LHCN-M2 (cell line): ENCODE results near the gene TICAM1. TPM values are rescaled to one million over a fixed set of nuclear protein-coding genes. Genes with fewer than 3 reads are reported as not detected.
A peak's percentile ranks its signal among the peaks of the same experiment; 100 is the strongest.
"Not testable (repeated sequence)": the region's sequence is repeated elsewhere in the genome, so short reads cannot be mapped to it uniquely, and the experiment has no call there.

Experiments used
- DNase-seq: peaks from one replicate; pipeline ENCODE4 v3.0.0-alpha.2; 2012; ENCODE audit warnings: low read depth
- total RNA-seq: library from RNA; depleted of rRNA; stranded (reverse); fragments of >200 nt; gene quantifications from 2 replicates; pipeline ENCODE4 v1.2.3, GENCODE V29; 2014

The TICAM1 gene
- total RNA-seq, 1 experiment from 2014 or later: 3.5 TPM

- no peak for DNase-seq
Measured at GRCh38 chr19:4844348-4845179, 13.1 kb upstream of the TICAM1 start.

GRCh38 chr19:4843647-4843965 is 12.1 kb upstream of the TICAM1 start:
- no peak for DNase-seq

GRCh38 chr19:4839192-4839591 is 7.7 kb upstream of the TICAM1 start:
- no peak for DNase-seq

DNA sequence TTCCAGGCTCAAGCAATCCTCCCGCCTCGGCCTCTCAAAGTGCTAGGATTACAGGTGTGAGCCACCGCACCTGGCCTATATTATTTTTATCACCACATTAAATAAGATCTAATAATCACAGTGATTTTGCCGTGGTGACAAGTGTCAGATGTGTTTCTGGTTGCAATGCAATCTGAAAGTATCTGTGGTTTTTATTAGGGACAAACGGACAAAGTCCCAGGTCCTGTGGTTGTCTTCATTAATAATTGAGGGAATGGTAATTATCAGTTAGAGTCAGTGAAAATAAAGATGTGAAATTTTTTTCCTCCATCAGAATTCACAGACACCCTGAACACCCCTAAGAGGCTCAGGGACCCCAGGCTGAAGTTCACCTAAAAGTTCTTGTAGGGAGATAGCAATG is 1.3 kb upstream of the TICAM1 start:
- no peak for DNase-seq

- DNase-seq: not testable (repeated sequence)
Measured at GRCh38 chr19:4831979-4832340, 448 bp upstream of the TICAM1 start.

GRCh38 chr19:4830768-4831265 is 695 bp downstream of the TICAM1 start:
- DNase-seq: no peak

GRCh38 chr19:4830332-4830731 is 1.2 kb downstream of the TICAM1 start:
- no peak for DNase-seq

- DNase-seq: no peak
Measured at GRCh38 chr19:4829001-4829712, 2.4 kb downstream of the TICAM1 start.

DNA sequence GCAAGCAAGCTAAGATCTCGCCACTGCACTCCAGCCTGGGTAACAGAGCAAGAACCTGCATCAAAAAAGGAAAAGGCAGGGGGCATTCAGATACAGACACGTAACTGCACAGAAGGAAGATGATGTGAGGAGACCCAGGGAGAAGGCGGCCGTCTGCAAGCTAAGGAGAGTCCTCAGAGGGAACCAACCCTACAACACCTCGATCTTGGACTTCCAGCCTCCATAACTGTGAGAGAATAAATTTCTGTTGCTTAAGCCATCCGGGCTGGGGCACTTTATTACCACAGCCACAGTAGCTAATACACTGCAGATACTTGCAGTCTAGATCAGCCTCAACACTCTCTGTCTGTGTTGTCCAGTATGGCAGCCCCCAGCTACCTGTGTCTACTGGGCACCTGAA is 7.9 kb downstream of the TICAM1 start:
- DNase-seq: no peak

DNA sequence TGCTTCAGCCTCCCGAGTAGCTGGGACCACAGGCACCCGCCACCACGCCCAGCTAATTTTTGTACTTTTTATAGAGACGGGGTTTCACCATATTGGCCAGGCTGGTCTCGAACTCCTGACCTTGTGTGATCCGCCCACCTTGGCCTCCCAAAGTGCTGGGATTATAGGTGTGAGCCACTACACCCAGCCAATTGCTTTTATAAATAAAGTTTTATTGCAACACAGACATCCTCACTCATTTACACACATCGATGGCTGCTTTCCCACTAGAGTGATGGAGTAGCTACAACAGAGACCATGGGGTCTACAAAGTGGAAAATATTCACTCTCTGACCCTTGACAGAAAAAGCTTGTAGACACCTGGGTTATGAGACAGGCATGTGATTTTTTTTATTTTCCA is 9.2 kb downstream of the TICAM1 start:
- not testable (repeated sequence) for DNase-seq

- no peak for DNase-seq
Measured at GRCh38 chr19:4821265-4821664, 10.2 kb downstream of the TICAM1 start.

DNA sequence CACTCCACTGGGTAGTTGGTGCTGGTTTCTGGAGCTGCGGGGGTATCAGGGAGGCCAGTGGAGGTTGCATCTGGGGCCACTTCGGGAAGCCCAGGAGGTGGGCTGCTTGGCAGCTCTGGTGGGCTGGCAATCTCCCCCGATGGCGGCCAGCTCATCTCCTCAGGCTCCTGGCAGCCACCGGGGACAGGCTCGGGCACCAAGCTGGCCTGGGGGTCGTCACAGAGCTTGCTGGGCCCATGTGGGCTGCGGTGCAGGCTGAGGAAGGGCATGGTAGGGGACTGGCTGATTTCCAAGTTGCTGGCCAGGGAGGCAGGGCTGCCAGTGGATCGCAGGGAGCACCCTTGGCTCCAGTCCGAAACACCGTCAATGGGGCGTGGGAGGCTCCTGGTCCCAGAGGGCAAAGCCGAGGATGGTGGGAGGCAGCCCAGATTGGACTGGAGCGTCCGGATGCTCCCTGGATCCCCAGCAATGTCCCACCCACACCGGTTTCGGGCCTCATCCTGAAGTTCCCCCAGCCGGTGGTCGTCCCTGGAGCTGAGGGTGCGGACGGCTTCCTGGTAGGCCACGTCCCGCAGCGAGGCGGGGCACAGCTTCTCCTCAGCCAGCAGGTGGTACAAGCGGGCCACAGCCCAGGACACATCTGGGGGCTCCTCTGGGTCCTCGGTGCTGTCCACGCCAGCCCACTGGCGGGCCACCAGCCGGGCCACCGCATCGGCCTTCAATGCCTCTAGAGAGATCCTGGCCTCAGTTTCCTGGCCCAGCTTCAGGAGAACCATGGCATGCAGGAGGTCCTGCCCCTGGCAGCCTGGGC is 13.8 kb downstream of the TICAM1 start:
- no peak for DNase-seq

- no peak for DNase-seq
Measured at GRCh38 chr19:4816950-4817278, 14.6 kb downstream of the TICAM1 start.

GRCh38 chr19:4816202-4816949 is 15.1 kb downstream of the TICAM1 start:
- no peak for DNase-seq

DNA sequence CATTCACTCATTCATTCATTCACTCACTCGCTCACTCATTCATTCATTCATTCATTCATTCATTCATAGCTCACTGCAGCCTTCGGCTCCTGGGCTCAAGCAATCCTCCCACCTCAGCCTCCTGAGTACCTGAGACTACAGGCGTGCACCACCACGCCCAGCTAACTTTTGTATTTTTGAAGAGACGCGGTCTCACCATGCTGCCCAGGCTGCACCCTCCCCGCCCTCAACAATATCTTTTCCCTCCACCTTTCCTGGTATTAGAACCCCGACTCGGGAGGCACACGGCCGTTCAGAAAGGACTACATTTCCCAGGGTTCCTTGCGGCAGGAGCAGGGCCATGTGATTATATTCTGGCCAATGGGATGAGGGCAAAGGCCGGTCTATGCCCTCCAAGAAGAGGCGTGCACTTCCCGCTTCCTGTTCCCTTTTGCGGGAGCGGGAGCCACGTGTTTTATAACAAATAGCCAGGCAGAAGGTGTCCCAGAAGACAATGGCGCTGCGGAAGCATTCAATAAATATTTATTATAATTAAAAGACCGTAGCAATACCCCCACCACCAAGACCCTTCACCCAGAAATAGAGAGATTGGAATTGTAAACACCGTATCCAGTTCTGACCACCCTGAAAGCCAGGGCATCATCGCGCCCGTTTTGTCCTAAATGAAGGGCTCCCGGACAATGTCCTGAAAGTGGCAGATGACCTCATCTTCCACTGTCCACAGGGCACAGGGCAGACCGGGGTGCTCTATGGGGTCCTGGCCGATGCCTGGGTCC is 15.9 kb downstream of the TICAM1 start:
- DNase-seq: peak; percentile 86

DNA sequence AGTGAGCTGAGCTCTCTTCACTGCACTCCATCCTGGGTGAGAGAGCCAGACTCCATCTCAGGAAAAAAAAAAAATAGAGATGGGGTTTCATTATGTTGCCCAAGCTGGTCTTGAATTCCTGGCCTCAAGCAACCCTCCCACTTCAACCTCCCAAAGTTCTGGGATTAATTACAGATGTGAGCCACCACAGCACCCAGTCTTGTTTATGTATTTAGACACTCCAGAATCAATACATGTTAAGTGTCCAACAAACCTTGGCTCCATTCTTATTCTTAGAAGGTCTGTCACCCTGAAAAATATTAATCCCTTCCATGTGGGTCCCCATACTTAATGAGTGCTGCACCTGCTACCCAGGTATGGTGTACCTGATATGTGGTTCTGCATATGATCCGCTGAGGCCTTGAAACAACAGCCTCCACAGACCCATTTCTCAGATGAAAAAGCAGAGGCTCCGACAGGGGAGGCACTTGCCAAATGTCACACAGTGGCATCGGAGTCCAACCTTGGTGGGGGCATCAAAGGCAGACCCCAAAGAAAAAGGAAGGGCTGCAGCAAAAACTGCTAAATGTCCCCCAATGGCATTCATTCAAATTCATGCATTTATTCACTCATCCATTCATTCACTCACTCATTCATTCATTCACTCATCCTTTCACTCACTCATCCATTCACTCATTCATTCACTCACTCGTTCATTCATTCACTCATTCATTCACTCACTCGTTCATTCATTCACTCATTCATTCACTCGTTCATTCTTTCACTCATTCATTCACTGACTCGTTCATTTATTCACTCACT is 16.7 kb downstream of the TICAM1 start:
- peak; percentile 25 for DNase-seq

DNA sequence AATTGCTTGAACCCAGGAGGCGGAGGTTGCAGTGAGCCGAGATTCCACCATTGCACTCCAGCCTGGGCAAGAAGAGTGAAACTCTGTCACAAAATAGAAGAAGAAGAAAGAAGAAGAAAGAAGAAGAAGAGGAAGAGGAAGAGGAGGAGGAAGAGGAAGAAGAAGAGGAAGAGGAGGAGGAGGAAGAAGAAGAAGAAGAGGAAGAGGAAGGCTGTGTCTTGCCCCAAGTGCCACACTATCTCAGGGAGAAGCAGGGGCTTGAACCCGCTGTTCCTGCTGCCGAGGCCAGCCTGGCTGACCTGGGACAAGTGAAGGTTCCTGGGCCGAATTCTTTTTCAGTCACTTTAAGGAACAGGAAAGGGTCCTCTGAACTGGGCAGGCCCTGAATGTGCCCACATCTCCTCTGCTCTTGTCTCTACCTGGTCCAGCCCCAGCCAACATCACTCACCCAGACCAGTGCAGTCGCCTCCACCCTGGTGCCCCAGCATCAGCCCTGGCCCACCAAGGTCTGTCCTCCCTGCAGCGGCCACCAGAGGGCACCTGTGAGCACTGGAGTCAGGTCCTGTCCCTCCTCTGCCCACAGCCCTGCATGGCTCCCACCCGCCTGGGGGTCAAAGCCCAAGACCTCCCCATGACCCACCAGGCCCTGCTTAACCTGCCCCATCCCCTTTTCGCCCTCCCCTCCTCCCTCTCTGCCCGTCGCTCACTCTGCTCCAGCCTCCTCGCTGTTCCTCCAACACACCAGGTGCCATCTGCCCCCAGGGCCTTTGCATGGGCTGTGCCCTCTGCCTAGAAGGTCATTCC is 20.0 kb downstream of the TICAM1 start:
- peak; percentile 49 for DNase-seq

- DNase-seq: no peak
Measured at GRCh38 chr19:4807188-4807587, 24.3 kb downstream of the TICAM1 start.

- DNase-seq: no peak
Measured at GRCh38 chr19:4806384-4806783, 25.1 kb downstream of the TICAM1 start.
